Spleen (tissue), 7 donors: ENCODE results near the gene HACD1.

Experiments used
- POLR2A ChIP-seq, 3 donors: fragments of 450-650 bp; IDR thresholded peaks; one replicate each; pipeline ENCODE4 v1.5.1; 2017; ENCODE audit warnings: antibody characterized with exemption in 3 of 3, mild to moderate bottlenecking in 1 of 3
- POLR2AphosphoS5 ChIP-seq, 3 donors: sonication (generic); formaldehyde crosslinking; IDR thresholded peaks; one replicate each; pipeline ENCODE4 v1.5.1; 2017; ENCODE audit warnings: antibody characterized with exemption in 3 of 3
- TF ChIP-seq, protein P1 (sequence below), 11 experiments: fragments of 200-600 bp in 7 of 11; fragments of 450-650 bp in 4 of 11; sonication (generic) in 4 of 11; IDR thresholded peaks in 8 of 11; conservative IDR thresholded peaks in 3 of 11; 1 replicate in 7 of 11; 2 replicates in 4 of 11; pipeline versions ENCODE4 v1.4.0 to v1.8.0; 2016 to 2021; ENCODE audit warnings: antibody characterized with exemption in 11 of 11, inconsistent platforms in 4 of 11, mild to moderate bottlenecking in 1 of 11
- donor health status: DM: no; HTN: no; CAD: no; lungs with moderate emphysema.
- donor health status: DM: no; HTN: no; CAD: no.
- donor health status: DM: no; HTN: no; CAD: no.

DNA sequence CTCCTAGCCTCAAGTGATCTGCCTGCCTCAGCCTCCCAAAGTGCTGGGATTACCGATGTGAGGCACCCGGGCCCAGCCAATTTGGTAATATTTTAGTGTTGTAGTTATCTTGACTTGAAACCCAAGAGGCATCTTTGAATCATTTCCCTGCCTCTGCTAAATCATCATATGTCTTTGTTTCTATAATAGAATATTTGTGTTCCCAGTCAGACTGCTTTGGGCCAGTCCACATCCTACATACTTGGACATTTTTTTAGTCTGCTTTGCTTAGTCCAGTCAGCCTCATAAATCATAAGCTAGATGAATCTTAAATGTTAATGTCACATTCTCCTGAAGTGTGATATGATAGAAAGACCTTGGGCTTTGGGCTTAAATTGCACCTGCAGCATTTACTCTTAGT lies 32.7 kb upstream of the HACD1 start:
- TF ChIP-seq, protein P1, sequence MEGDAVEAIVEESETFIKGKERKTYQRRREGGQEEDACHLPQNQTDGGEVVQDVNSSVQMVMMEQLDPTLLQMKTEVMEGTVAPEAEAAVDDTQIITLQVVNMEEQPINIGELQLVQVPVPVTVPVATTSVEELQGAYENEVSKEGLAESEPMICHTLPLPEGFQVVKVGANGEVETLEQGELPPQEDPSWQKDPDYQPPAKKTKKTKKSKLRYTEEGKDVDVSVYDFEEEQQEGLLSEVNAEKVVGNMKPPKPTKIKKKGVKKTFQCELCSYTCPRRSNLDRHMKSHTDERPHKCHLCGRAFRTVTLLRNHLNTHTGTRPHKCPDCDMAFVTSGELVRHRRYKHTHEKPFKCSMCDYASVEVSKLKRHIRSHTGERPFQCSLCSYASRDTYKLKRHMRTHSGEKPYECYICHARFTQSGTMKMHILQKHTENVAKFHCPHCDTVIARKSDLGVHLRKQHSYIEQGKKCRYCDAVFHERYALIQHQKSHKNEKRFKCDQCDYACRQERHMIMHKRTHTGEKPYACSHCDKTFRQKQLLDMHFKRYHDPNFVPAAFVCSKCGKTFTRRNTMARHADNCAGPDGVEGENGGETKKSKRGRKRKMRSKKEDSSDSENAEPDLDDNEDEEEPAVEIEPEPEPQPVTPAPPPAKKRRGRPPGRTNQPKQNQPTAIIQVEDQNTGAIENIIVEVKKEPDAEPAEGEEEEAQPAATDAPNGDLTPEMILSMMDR (IDR thresholded peaks at IDR 0.05 in 8 of 11, conservative IDR thresholded peaks at IDR 0.05 in 3 of 11), result no peak
- no peak for TF ChIP-seq POLR2A (IDR thresholded peaks at IDR 0.05)
- no peak for TF ChIP-seq POLR2AphosphoS5 (IDR thresholded peaks at IDR 0.05)
